Activated T-helper 1 cell treated with anti-CD3 and anti-CD28 coated beads, Interleukin-12 subunit alpha, Interleukin-12 subunit beta, Interleukin-2, Interleukin-4 antibody, amounts not matched to agents 30 ng/mL and 10 ng/mL and 1 ng/mL, durations not matched to agents 14 hours and 24 hours and 36 hours (primary cell): ENCODE measurements around the gene PRKG1. TPM values are rescaled to one million over a fixed set of nuclear protein-coding genes. Genes with fewer than 3 reads are reported as not detected.

Source experiments
- DNase-seq: peaks from one replicate; pipeline ENCODE4 v3.0.0; 2021; ENCODE audit warnings: low spot score
- H3K27ac Mint-ChIP-seq: one replicate; pipeline ENCODE4 v1.8.0; 2021; ENCODE audit warnings: mild to moderate bottlenecking, mixed read lengths
- H3K27me3 Mint-ChIP-seq: one replicate; pipeline ENCODE4 v1.8.0; 2022; ENCODE audit warnings: mild to moderate bottlenecking, moderate library complexity, mixed read lengths; ENCODE audit not compliant: insufficient read depth
- H3K36me3 Mint-ChIP-seq: one replicate; pipeline ENCODE4 v1.8.0; 2021; ENCODE audit warnings: low read depth, mixed read lengths
- H3K4me1 Mint-ChIP-seq: one replicate; pipeline ENCODE4 v1.8.0; 2021; ENCODE audit warnings: low read depth, mixed read lengths
- H3K4me3 Mint-ChIP-seq: one replicate; pipeline ENCODE4 v1.8.0; 2021; ENCODE audit warnings: mild to moderate bottlenecking, moderate library complexity, mixed read lengths
- H3K9me3 Mint-ChIP-seq: one replicate; pipeline ENCODE4 v1.8.0; 2021; ENCODE audit warnings: mixed read lengths
- intact Hi-C: fragments of 100-400 bp; cut with micrococcal nuclease; formaldehyde crosslinking; loops from one replicate; pipeline ENCODE4 v1.15.1; 2024
- total RNA-seq: library from RNA; stranded (reverse); gene quantifications from 2 replicates; pipeline ENCODE4 v1.2.3, GENCODE V29; 2022

The PRKG1 gene
- total RNA-seq, 1 donor from 2014 or later: not detected

DNA sequence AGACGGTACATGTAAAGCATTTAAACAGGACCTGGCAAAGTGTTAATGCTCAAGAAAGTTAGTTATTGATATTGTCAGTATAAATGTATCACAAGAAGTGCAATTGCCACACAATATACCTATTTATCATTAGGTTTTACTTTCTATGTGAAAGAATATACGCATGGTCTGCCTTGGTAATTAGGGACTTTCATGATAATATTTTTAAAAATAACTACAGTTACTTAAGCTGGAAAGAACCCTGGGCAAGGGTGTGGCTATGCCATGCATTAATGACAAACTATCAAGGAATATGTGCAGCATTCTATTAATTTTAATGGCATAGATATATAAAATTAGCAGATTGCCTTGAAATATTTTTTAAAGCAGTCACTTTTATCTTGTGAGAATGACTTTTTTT lies 433.9 kb downstream of the PRKG1 start:
- H3K4me3 Mint-ChIP-seq: no peak overlapping the region
- intact Hi-C loops: no loop called here
- H3K4me1 Mint-ChIP-seq: no peaks in the 10 kb centered on the region
- DNase-seq: no peak
- no peak overlapping the region for H3K27ac Mint-ChIP-seq
- H3K9me3 Mint-ChIP-seq: no peaks in the 10 kb centered on the region
- H3K27me3 Mint-ChIP-seq: no peaks in the 10 kb centered on the region
- no peaks in the 10 kb centered on the region for H3K36me3 Mint-ChIP-seq

DNA sequence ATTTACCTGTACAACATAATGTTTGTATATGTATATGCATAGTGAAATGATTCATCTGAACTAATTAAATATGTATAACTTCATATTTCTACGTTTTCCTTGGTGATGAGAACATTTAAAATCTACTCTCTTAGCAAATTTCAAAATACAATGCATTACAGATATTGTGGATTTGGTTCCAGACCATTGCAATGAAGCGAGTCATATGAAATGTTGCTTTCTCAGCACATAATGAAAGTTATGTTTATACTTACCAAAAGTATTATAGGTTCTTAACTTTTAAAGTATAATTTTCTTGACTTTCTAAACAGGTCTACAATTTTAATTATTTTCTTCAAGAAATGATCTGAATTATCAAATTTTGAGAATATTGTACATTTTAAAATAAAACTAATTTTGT lies 435.9 kb downstream of the PRKG1 start:
- H3K9me3 Mint-ChIP-seq: no peaks in the 10 kb centered on the region
- H3K36me3 Mint-ChIP-seq: no peaks in the 10 kb centered on the region
- no peak overlapping the region for H3K27ac Mint-ChIP-seq
- intact Hi-C loops: no loop called here
- no peak for DNase-seq
- no peak overlapping the region for H3K4me3 Mint-ChIP-seq
- H3K4me1 Mint-ChIP-seq: no peaks in the 10 kb centered on the region
- no peaks in the 10 kb centered on the region for H3K27me3 Mint-ChIP-seq

DNA sequence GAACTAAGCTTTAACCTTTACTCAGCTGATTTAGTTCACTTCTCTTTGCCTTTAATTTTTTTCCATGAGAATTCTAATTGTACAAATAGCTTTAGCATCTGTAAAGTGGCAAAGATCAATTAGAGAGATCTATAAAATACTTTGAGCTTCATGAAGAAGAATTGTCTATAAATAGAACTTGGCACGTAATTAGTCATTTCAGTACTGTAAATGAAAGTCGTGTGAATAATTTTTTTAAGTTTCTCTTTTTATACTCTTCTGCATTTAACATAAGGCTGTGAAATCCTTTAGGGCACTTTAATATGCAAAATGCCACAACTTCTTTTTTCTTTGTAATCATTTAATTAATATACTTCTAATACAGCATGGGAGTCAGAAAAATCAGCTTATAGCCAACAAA lies 447.3 kb downstream of the PRKG1 start:
- H3K27me3 Mint-ChIP-seq: peaks cover 1% of the 10 kb centered on the region

DNA sequence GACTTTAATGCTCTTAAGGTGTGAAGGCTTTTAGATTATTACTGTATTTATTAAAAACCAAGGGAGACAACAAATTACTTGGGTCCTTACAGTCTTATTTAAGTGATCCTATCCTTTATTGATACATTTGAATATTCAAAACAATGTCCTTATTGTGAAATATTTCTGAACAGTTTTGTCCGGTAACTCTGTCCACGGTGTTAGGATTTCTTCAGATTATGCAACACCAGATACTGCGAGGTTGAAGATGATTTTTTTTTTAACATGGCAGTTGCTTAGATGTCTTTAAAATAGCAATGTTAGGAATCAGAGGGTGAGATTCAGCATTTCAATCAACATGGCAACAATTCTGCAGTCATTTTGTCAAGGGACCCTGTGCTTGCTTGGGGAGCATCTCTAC lies 448.6 kb downstream of the PRKG1 start:
- no peak overlapping the region for H3K27ac Mint-ChIP-seq
- intact Hi-C loops: no loop called here
- H3K9me3 Mint-ChIP-seq: no peaks in the 10 kb centered on the region
- no peaks in the 10 kb centered on the region for H3K4me1 Mint-ChIP-seq
- H3K27me3 Mint-ChIP-seq: peaks cover 1% of the 10 kb centered on the region
- no peak for DNase-seq
- no peaks in the 10 kb centered on the region for H3K36me3 Mint-ChIP-seq
- no peak overlapping the region for H3K4me3 Mint-ChIP-seq

More for the DNA sequence above, 447.3 kb downstream of the PRKG1 start:
- no peak for DNase-seq
- H3K36me3 Mint-ChIP-seq: no peaks in the 10 kb centered on the region
- no peak overlapping the region for H3K27ac Mint-ChIP-seq
- intact Hi-C loops: no loop called here
- no peaks in the 10 kb centered on the region for H3K9me3 Mint-ChIP-seq
- H3K4me3 Mint-ChIP-seq: no peak overlapping the region
- no peaks in the 10 kb centered on the region for H3K4me1 Mint-ChIP-seq

DNA sequence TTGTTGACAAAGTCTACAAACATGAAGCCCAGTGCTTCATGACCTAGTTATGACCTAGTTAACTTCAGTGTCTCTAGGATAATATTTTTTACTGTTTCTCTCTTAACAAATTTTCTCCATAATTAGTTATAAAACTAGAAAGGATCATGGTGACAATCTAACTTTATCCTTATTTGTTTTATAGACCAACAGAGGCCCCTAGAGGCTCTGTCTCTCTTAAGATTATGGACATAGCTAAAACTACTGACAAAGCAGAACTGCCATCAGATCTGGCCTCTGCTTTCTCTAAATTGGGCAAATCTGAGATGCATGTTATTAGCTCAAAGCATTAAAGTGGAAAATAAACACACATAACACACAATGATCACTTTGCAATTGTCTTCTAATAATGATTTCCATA lies 449.2 kb downstream of the PRKG1 start:
- Mint-ChIP-seq H3K27ac (no peak overlapping the region), H3K36me3 (no peaks in the 10 kb centered on the region), H3K9me3 (no peaks in the 10 kb centered on the region), H3K27me3 (peaks cover 1% of the 10 kb centered on the region), H3K4me3 (no peak overlapping the region), H3K4me1 (no peaks in the 10 kb centered on the region)
- DNase-seq: no peak
- intact Hi-C loops: no loop called here

DNA sequence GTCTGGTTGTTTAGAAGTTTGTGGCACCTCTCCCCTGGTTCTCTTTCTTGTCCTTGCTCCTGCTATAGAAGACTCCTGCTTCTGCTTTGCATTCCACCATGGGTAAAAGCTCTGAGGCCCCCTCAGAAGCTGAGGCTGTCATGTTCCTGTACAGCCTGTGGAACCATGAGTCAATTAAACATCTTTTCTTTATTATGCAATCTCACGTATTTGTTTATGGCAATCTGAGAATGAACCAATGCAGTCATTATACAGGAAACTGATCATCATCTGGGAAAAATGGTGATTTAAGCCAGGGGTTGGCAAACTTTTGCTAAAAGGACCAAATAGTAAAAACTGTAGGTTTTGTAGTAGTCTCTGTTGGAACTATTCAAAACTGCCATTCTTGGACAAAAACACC lies 449.8 kb downstream of the PRKG1 start:
- Mint-ChIP-seq H3K4me1 (no peaks in the 10 kb centered on the region), H3K27ac (no peak overlapping the region)
- intact Hi-C loops: no loop called here

DNA sequence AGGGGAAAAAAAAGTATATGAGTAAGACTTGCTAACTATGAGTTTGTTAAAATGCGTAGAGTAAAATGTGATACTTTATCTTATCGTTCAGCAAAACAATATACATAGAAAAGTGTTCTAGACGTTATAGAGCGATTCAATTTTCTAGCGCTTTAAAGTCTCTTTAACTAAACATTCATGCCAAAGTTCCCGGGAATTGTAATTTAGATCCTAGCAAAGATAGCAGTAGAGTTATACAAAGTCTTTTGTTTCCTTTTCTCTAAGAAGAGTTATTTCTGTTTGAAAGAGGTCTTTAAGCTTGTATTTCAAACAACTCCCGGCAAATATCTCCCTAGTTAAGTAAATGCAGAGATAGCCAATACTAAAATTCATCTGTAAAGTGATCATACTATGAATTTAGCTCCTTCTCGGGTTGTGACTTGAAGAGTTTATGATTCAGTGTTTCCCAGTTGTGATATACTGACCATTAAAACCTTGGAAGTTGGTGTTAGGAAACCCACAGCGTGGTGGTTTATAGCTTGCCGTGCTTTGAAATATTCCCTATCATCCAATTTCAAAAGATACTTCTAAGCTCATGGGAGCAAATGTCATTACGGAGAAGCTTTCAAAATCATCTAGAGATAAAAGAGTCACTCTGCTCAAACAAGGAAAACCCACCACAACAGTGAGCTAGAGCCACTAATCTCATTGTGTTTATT lies 453.4 kb downstream of the PRKG1 start:
- no peak overlapping the region for H3K27ac Mint-ChIP-seq
- H3K4me1 Mint-ChIP-seq: no peaks in the 10 kb centered on the region
- no peak overlapping the region for H3K4me3 Mint-ChIP-seq
- intact Hi-C loops: no loop called here
- no peak for DNase-seq
- H3K36me3 Mint-ChIP-seq: no peaks in the 10 kb centered on the region
- no peaks in the 10 kb centered on the region for H3K27me3 Mint-ChIP-seq
- no peaks in the 10 kb centered on the region for H3K9me3 Mint-ChIP-seq

More for the DNA sequence above, 449.8 kb downstream of the PRKG1 start:
- no peak for DNase-seq
- Mint-ChIP-seq H3K36me3 (no peaks in the 10 kb centered on the region), H3K27me3 (peaks cover 1% of the 10 kb centered on the region), H3K4me3 (no peak overlapping the region), H3K9me3 (no peaks in the 10 kb centered on the region)

DNA sequence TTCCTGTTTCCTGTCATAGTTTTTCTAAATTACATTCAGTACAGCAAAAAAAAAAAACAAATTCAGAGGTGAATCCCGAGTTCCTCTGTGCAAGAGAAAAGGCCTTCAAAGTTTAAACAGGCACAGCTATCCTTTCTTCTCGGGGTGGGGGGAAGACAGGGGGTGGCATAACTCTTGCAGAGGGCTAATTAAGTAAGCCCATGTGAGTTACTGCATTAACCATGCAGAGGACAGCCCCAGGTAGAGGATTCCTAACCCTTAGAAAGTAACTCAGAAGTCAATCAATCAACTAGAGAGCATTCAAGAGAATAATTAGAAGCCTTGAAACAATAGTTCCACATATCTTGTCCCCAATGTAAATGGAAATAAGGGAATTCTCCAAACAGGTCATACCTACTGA lies 454.2 kb downstream of the PRKG1 start:
- H3K4me3 Mint-ChIP-seq: no peak overlapping the region
- intact Hi-C loops: no loop called here
- no peaks in the 10 kb centered on the region for H3K4me1 Mint-ChIP-seq
- no peak for DNase-seq
- no peaks in the 10 kb centered on the region for H3K27me3 Mint-ChIP-seq
- no peaks in the 10 kb centered on the region for H3K36me3 Mint-ChIP-seq
- H3K9me3 Mint-ChIP-seq: no peaks in the 10 kb centered on the region
- no peak overlapping the region for H3K27ac Mint-ChIP-seq

DNA sequence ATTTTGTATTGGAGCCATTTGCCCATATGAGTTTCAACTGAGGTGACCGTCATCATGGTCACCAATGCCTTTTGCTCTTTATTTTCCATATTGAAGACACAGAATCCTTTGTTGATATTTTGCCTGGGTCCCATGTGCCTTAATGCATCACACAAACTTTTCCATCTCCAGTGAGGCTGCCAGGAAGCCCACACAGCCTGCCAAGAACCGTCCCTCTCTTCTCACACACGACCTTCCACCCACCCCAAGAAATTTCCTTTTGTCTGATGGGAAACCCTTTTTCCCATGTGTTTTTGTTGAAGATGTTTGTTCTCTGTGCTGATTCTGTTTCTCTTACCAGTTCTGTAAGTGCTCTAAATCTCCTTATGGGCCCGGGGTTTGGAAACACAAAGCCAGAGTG lies 456.3 kb downstream of the PRKG1 start:
- no peaks in the 10 kb centered on the region for H3K27me3 Mint-ChIP-seq
- H3K9me3 Mint-ChIP-seq: no peaks in the 10 kb centered on the region
- H3K4me1 Mint-ChIP-seq: no peaks in the 10 kb centered on the region
- H3K27ac Mint-ChIP-seq: no peak overlapping the region
- no peak overlapping the region for H3K4me3 Mint-ChIP-seq
- no peaks in the 10 kb centered on the region for H3K36me3 Mint-ChIP-seq
- intact Hi-C loops: no loop called here
- no peak for DNase-seq

DNA sequence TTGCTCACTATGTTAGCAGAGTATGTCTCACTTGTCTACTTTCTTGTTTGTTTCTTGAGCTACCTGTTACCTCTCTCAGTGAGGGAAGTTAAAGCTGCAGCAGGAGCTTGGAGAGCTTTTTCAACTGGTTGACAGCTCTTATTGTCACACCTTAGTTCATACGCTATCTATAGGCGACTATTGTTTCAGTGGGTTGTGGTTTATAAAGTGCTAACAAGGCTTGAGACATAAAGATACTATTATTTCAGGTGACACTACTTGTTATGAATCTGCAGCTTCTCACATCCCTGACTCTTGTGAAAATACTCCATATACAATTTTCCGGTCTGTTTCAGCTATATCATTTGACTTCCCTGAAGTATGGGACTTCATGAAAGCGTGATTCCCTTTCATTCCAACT lies 457.8 kb downstream of the PRKG1 start:
- Mint-ChIP-seq H3K4me3 (no peak overlapping the region), H3K9me3 (no peaks in the 10 kb centered on the region), H3K4me1 (no peaks in the 10 kb centered on the region), H3K27me3 (no peaks in the 10 kb centered on the region), H3K36me3 (no peaks in the 10 kb centered on the region), H3K27ac (no peak overlapping the region)
- no peak for DNase-seq
- intact Hi-C loops: no loop called here

DNA sequence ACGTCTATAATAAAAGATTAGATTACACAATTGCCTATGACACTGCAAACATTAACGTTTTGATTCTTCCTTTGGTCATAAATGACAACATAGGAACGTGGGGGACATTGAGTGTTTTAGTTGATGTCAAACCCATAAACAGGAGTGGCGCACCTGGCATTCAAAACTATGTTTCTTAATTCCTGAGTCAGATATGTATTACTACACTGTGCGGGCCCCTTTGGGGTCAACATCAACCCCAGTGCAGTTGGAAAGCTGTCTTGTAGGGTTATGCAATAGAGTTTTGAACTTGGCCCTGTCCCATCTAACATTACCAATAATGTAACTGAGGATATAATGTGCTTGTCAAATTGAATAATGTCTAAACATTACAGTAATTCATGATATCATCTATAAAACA lies 468.6 kb downstream of the PRKG1 start:
- Mint-ChIP-seq H3K36me3 (no peaks in the 10 kb centered on the region), H3K9me3 (no peaks in the 10 kb centered on the region), H3K27me3 (no peaks in the 10 kb centered on the region), H3K4me1 (no peaks in the 10 kb centered on the region), H3K4me3 (no peak overlapping the region), H3K27ac (no peak overlapping the region)
- DNase-seq: no peak
- intact Hi-C loops: no loop called here

DNA sequence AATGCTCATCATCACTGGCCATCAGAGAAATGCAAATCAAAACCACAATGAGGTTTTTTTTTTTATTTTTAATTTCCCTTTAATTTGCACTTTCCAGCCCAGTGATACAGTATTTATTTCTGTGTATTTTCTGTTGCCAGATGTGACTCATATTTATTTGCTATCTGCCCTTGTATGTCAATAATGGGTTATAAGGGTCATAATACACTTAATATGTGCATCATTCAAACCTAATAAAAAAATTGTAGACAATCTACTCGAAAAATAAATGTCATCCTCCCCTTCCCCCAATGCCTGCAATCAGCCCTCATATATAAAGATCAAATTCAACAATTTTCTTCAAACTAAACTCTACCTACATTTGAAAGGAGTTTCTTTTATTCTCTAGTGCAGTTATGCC lies 470.6 kb downstream of the PRKG1 start:
- DNase-seq: no peak
- Mint-ChIP-seq H3K9me3 (no peaks in the 10 kb centered on the region), H3K27ac (no peak overlapping the region), H3K4me1 (no peaks in the 10 kb centered on the region), H3K36me3 (no peaks in the 10 kb centered on the region), H3K4me3 (no peak overlapping the region), H3K27me3 (no peaks in the 10 kb centered on the region)
- intact Hi-C loops: no loop called here

DNA sequence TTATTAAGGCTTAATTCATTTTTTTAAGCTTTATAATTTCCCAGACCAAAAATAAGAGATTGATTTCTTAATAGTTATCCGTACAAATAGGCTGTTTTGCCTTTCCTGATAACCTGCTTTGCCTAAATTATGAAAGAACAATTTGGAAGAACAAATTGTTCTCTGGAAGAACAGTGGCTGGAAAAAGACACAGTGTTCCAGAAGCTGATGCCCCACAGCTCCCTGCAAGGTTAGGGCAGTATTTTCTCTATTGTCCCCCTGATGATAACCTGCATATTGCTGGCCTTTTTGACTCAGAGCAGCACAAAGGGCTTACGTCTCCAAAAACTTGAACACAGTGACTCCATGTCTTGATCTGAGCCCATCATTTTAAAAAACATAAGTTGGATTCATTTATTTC lies 473.7 kb downstream of the PRKG1 start:
- H3K4me3 Mint-ChIP-seq: no peak overlapping the region

DNA sequence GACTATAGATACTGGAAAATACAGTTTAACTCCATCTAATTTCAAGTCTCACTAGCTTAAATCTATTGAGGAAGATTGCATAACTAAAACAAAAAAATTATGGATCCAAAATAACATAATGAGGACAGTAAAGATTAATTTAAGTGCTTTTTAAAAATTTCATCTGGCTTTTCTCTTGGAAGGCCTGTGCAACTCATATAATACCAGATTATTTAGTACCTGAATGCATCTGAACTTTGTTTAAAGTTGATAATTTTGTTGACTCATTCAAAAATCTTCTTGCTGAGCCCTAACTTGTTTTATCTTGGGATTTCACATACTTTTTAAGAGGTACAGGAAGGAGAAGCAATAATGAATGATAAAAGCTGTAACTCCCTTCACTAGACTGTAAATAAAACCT lies 478.6 kb downstream of the PRKG1 start:
- no peak for DNase-seq
- H3K27ac Mint-ChIP-seq: no peak overlapping the region
- no peaks in the 10 kb centered on the region for H3K9me3 Mint-ChIP-seq
- no peaks in the 10 kb centered on the region for H3K36me3 Mint-ChIP-seq
- intact Hi-C loops: no loop called here
- peaks cover under 1% of the 10 kb centered on the region for H3K27me3 Mint-ChIP-seq
- H3K4me3 Mint-ChIP-seq: no peak overlapping the region
- no peaks in the 10 kb centered on the region for H3K4me1 Mint-ChIP-seq

More for the DNA sequence above, 473.7 kb downstream of the PRKG1 start:
- no peak overlapping the region for H3K27ac Mint-ChIP-seq
- intact Hi-C loops: no loop called here
- no peaks in the 10 kb centered on the region for H3K36me3 Mint-ChIP-seq
- H3K27me3 Mint-ChIP-seq: no peaks in the 10 kb centered on the region
- no peaks in the 10 kb centered on the region for H3K4me1 Mint-ChIP-seq
- no peaks in the 10 kb centered on the region for H3K9me3 Mint-ChIP-seq
- DNase-seq: no peak
